HEK293T (cell line): Measurements from ENCODE around the gene POLK.

ENCODE experiments used
- CTCF ChIA-PET: fragments of 350-600 bp; formaldehyde crosslinking; extraction: SDS; loops from one replicate; lab custom pipeline; 2021; ENCODE audit warnings: antibody characterized with exemption, inconsistent platforms; lab: Yijun Ruan, JAX
- POLR2A ChIA-PET: fragments of 350-600 bp; formaldehyde crosslinking; extraction: SDS; loops from one replicate; lab custom pipeline; 2020; ENCODE audit warnings: antibody characterized with exemption, inconsistent platforms; lab: Yijun Ruan, JAX
- DNase-seq: peaks from one replicate; pipeline ENCODE4 v3.0.0; 2012; ENCODE audit warnings: mixed read lengths; ENCODE audit errors: extremely low spot score
- ARNT ChIP-seq: fragments of 450-650 bp; IDR thresholded peaks from 2 replicates; pipeline ENCODE4 v1.6.1; 2017; ENCODE audit warnings: mild to moderate bottlenecking
- BHLHE40 ChIP-seq: fragments of 450-650 bp; IDR thresholded peaks from 2 replicates; pipeline ENCODE4 v1.6.1; 2016; ENCODE audit warnings: mild to moderate bottlenecking, moderate library complexity, borderline replicate concordance
- CTBP1 ChIP-seq: fragments of 450-650 bp; IDR thresholded peaks from 2 replicates; pipeline ENCODE4 v1.6.1; 2016; ENCODE audit warnings: borderline replicate concordance
- ELF4 ChIP-seq: fragments of 450-650 bp; IDR thresholded peaks from 2 replicates; pipeline ENCODE4 v1.6.1; 2017; ENCODE audit warnings: antibody characterized with exemption
- FOXA1 ChIP-seq: fragments of 450-650 bp; IDR thresholded peaks from 2 replicates; pipeline ENCODE4 v1.6.1; 2016; ENCODE audit warnings: mild to moderate bottlenecking
- FOXK2 ChIP-seq: fragments of 450-650 bp; IDR thresholded peaks from 2 replicates; pipeline ENCODE4 v1.6.1; 2016; ENCODE audit warnings: mild to moderate bottlenecking
- FOXM1 ChIP-seq: fragments of 450-650 bp; IDR thresholded peaks from 2 replicates; pipeline ENCODE4 v1.6.1; 2017; ENCODE audit warnings: mild to moderate bottlenecking, borderline replicate concordance
- HDGF ChIP-seq: fragments of 450-650 bp; IDR thresholded peaks from 2 replicates; pipeline ENCODE4 v1.6.1; 2017; ENCODE audit warnings: antibody characterized with exemption, borderline replicate concordance
- L3MBTL2 ChIP-seq: fragments of 450-650 bp; conservative IDR thresholded peaks from 2 replicates; pipeline ENCODE4 v1.6.1; 2016; ENCODE audit warnings: mild to moderate bottlenecking
- LEF1 ChIP-seq: fragments of 450-650 bp; IDR thresholded peaks from 2 replicates; pipeline ENCODE4 v1.6.1; 2017; ENCODE audit warnings: mild to moderate bottlenecking, borderline replicate concordance
- NFRKB ChIP-seq: fragments of 450-650 bp; IDR thresholded peaks from 2 replicates; pipeline ENCODE4 v1.6.1; 2016; ENCODE audit warnings: mild to moderate bottlenecking, moderate library complexity
- SP1 ChIP-seq: fragments of 450-650 bp; IDR thresholded peaks from 2 replicates; pipeline ENCODE4 v1.6.1; 2017
- SUZ12 ChIP-seq: fragments of 450-650 bp; IDR thresholded peaks from 2 replicates; pipeline ENCODE4 v1.6.1; 2016; ENCODE audit warnings: mild to moderate bottlenecking
- TARDBP ChIP-seq: fragments of 450-650 bp; IDR thresholded peaks from 2 replicates; pipeline ENCODE4 v1.6.1; 2016
- ZNF384 ChIP-seq: fragments of 450-650 bp; IDR thresholded peaks from 2 replicates; pipeline ENCODE4 v1.6.1; 2016
- TF ChIP-seq, protein P1 (sequence below): fragments of 450-650 bp; IDR thresholded peaks from 2 replicates; pipeline ENCODE4 v1.6.1; 2016

The POLK gene

DNA sequence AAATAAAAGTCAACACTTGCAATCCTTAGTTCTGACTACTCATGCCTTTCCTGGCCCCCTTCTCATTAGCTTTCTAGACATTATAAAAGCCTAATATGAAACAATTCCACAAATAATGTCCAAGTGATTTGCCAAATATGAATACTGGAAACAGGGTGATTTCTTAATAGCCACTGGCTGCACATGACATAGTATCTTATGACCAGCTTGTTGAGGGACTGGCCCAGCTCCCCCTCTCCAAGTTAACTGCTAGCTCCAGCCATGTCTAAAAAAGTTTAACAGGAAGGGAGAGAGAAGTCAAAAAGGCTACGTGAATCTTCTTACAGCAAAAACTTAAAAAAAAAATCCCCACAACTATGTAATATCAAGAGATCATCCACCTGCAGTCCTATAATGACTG, 1.7 kb upstream of the POLK start:
- POLR2A ChIA-PET: interaction anchor here (1.8 kb wide), 1 partner anchor 173 kb away, joined by 7 read pairs; the partner anchor contains the start of gene HMGCR
- CTCF ChIA-PET: no interaction called here
- no peak for TF ChIP-seq FOXM1
- no peak for TF ChIP-seq FOXA1
- TF ChIP-seq FOXK2: no peak
- no peak for TF ChIP-seq LEF1
- TF ChIP-seq ZNF384: no peak
- TF ChIP-seq, protein P1, sequence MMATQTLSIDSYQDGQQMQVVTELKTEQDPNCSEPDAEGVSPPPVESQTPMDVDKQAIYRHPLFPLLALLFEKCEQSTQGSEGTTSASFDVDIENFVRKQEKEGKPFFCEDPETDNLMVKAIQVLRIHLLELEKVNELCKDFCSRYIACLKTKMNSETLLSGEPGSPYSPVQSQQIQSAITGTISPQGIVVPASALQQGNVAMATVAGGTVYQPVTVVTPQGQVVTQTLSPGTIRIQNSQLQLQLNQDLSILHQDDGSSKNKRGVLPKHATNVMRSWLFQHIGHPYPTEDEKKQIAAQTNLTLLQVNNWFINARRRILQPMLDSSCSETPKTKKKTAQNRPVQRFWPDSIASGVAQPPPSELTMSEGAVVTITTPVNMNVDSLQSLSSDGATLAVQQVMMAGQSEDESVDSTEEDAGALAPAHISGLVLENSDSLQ: no peak
- no peak for TF ChIP-seq ARNT
- no peak for TF ChIP-seq CTBP1
- TF ChIP-seq TARDBP: no peak
- DNase-seq: peak; percentile 12

DNA sequence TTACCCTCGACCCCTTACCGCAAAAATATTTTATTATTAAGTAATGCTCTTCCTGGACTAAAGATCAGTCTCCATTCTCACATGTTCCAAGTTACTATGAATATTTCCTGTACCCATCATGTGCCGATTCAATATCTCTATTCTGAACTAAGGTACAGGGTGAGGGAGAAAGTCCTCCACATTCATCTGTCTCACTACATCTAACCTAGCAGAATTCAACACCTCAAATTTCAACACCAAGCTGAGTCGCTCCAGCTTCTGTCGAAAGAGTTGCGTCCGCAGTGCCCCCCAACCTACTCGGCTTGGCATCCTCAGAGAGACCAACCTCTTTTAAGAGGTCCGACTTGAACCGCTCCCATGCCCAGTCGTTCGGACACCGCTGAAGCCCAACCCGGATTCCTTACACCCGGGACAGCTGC, 1.3 kb upstream of the POLK start:
- TF ChIP-seq SP1 (no peak), CTBP1 (no peak), ZNF384 (no peak), ARNT (no peak), NFRKB (no peak), BHLHE40 (no peak), LEF1 (no peak), FOXM1 (no peak), HDGF (no peak), ELF4 (no peak), FOXA1 (no peak)
- TF ChIP-seq, protein P1: no peak
- ChIA-PET CTCF (interaction anchor here (1.4 kb wide), 1 partner anchor 171 kb away, joined by 3 read pairs; no protein-coding TSS in a partner anchor), POLR2A (interaction anchor here (1.8 kb wide), 1 partner anchor 174 kb away, joined by 7 read pairs; the partner anchor contains the start of gene HMGCR)
- DNase-seq: peak; percentile 24

DNA sequence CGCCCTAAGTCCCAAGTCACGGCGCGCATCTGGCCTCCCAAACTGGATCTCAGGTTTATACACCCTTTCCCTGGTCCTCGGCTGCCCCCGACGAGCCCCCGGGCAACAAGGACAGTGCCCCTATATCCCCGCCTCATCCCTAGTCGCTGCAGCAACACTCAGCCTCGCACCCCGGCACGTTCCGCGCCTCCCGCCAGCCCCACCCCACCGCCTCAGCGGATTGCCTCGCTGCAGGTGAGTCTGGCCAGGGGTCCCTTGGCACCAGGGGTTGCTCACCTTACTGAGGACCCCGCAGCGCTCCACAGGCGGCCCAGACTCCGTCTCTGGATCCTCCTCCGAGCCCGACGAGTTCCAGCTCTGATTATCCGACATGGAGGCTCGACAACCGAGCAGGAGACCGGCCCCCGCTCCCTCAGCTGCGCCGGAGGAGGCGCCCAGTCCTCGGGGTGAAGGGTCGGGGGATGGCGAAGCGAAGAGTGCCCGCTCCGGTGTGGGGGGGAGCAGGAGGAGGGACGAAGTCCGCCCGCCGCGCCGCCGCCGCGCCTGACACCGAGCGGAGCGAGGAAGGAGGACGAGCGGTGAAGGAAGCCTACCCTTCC, 756 bp upstream of the POLK start:
- DNase-seq: peak; percentile 30
- ChIA-PET POLR2A (interaction anchor here (1.0 to 1.8 kb wide), 2 partner anchors 170 to 174 kb away, joined by 3 to 7 read pairs; partner anchors contain the start of gene HMGCR), CTCF (interaction anchor here (1.4 kb wide), 1 partner anchor 170 kb away, joined by 3 read pairs; no protein-coding TSS in a partner anchor)
- no peak for TF ChIP-seq NFRKB
- TF ChIP-seq CTBP1: no peak
- peak; percentile 78 for TF ChIP-seq L3MBTL2

DNA sequence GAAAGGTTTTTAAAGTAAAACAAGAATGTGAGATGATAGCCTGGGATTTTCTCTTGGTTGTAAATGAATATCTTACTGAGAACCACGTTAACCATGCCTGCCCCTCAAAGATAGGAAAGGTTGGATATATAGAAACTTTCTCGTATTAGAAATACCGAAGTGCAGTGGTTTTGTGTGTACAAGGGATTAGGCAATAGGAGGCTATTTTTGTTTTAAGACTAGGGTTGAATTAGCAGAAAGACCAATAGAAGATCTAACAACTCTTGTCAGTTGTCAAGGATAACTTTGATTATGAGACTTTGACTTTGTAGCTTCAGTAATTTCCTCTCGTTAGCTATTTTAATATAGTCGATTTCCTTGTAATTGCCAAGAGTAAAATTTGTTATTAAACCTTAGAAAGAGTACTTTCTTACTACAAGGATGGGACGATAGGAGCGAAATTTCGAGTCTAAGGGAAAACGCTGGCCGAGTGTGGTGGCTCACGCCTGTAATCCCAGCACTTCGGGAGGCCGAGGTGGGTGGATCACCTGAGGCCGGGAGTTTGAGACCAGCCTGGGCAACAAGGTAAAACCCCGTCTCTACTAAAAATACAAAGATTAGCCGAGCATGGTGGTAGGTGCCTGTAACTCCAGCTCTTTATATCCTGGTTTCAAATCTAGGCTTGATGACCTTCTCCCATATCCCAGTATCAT, 838 bp downstream of the POLK start:
- TF ChIP-seq SUZ12 (no peak), LEF1 (no peak), TARDBP (no peak), FOXA1 (no peak), SP1 (no peak)
- ChIA-PET POLR2A (interaction anchor here (0.8 to 0.9 kb wide), 2 partner anchors 7 to 63 kb away, joined by 3 to 4 read pairs; no protein-coding TSS in a partner anchor), CTCF (interaction anchor here (0.6 kb wide), 1 partner anchor 883 kb away, joined by 3 read pairs; no protein-coding TSS in a partner anchor)
- DNase-seq: no peak

DNA sequence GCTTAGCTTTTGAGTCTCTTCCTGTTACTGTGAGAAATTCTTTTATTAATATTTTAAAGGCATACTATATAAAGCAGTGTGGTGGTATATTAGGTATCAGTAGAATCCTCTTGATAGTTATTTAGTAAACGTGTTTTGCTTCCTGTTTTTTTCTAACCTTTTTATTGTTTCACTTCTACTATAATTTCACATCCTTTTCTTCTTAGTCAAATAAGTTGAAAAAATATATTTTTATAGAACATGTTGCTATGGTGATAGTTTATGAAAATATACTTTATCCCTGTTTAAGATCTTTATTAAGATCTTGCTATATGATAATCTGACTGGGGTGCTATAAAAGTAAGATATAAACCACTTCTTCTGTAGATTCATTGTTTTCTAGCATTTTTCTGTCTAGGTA, 2.1 kb downstream of the POLK start:
- DNase-seq: no peak
- ChIA-PET POLR2A (no interaction called here), CTCF (no interaction called here)
- TF ChIP-seq FOXA1: no peak

DNA sequence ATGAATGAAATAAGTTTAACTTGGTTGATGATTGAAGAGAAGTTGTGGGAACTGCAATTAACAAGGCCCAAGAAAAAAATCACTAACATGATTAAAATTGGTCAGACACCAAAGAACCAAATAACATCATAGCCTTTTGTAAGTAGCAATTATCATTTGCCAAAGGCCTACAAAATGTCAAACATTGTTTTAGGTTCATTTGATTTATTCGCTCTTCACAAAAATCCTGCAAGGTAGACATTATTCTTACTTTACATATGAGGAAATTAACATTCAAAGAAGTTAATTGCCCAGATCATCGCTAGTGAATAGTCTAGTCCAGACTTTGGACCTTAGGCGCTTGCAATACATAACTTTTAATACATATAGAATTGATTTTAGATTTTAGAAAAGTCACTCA, 2.6 kb downstream of the POLK start:
- ChIA-PET CTCF (no interaction called here), POLR2A (no interaction called here)
- no peak for TF ChIP-seq ARNT
- no peak for DNase-seq

DNA sequence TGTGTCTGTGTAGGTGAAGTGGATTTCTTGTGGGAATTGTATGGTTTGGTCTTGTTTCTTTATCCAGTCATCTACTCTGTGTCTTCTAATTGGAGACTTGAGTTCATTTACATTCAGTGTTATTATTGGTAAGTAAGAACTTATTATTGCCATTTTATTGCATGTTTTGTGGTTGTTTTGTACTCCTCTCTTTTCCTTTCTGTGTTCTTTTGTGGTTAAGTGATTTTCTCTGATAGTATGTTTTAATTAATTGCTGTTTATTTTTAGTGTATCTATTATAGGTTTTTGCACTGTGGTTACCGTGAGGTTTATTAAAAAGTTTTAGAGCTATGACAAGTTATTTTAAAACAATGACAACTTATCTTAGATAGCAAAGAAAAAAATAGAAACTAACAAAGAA, 8.1 kb downstream of the POLK start:
- CTCF ChIA-PET: no interaction called here
- TF ChIP-seq SP1: no peak
- TF ChIP-seq, protein P1: no peak
- no peak for DNase-seq
- POLR2A ChIA-PET: interaction anchor here (0.9 kb wide), 1 partner anchor 8 kb away, joined by 4 read pairs; the partner anchor contains the start of gene POLK
